Prostate gland (tissue), 2 donors: ENCODE results near the gene TMEM252. TPM values are rescaled to one million over a fixed set of nuclear protein-coding genes. Genes with fewer than 3 reads are reported as not detected.

ENCODE experiments used
- DNase-seq: peaks from one replicate; pipeline ENCODE4 v3.0.0-alpha.2; 2019; ENCODE audit warnings: low spot score
- H3K27ac ChIP-seq, 2 donors: fragments of 200-600 bp; sonication (generic); 2 replicates each; pipeline ENCODE4 v1.5.1; 2017 to 2019
- H3K27me3 ChIP-seq: fragments of 200-600 bp; sonication (generic); replicated peaks from 2 replicates; pipeline ENCODE4 v1.5.1; 2019; ENCODE audit not compliant: insufficient read depth
- H3K36me3 ChIP-seq, 2 donors: fragments of 200-600 bp; sonication (generic); 1 replicate in 1 of 2; 2 replicates in 1 of 2; pipeline versions ENCODE4 v1.5.1 to v1.8.1; 2017 to 2019
- H3K4me1 ChIP-seq: fragments of 200-600 bp; sonication (generic); replicated peaks from 2 replicates; pipeline ENCODE4 v1.5.1; 2019
- H3K4me3 ChIP-seq, 2 donors: fragments of 200-600 bp; sonication (generic); 2 replicates each; pipeline ENCODE4 v1.5.1; 2017 to 2019
- H3K9me3 ChIP-seq: fragments of 200-600 bp; sonication (generic); 2 replicates; pipeline ENCODE4 v1.5.1; 2017
- CTCF ChIP-seq, 4 experiments: fragments of 200-600 bp in 2 of 4; fragments of 450-650 bp in 2 of 4; sonication (generic) in 2 of 4; IDR thresholded peaks; 1 replicate in 3 of 4; 2 replicates in 1 of 4; pipeline ENCODE4 v1.5.1; 2016 to 2019; ENCODE audit warnings: antibody characterized with exemption in 4 of 4, mild to moderate bottlenecking in 2 of 4, moderate library complexity in 2 of 4
- POLR2A ChIP-seq: fragments of 450-650 bp; IDR thresholded peaks from one replicate; pipeline ENCODE4 v1.6.1; 2016; ENCODE audit warnings: antibody characterized with exemption, mild to moderate bottlenecking
- POLR2AphosphoS5 ChIP-seq: sonication (generic); formaldehyde crosslinking; IDR thresholded peaks from one replicate; pipeline ENCODE4 v1.6.1; 2017; ENCODE audit warnings: antibody characterized with exemption
- WGBS: methylation state at CpG from one replicate; pipeline ENCODE4 v1.1.5; 2018; 5-methylcytosine and 5-hydroxymethylcytosine counted together
- intact Hi-C: fragments of 100-400 bp; cut with DNase I; formaldehyde crosslinking; loops from one replicate; pipeline ENCODE4 v1.14.2; 2022
- total RNA-seq, 2 donors: library from RNA; depleted of rRNA; stranded (reverse); fragments of >200 nt; gene quantifications; one replicate each; pipeline ENCODE4 v1.1.0, GENCODE V29; 2016

Gene TMEM252
- total RNA-seq, 2 donors from 2014 or later: not detected

GRCh38 chr9:68532131-68532530 lies 8.6 kb downstream of the TMEM252 start:
- no peak overlapping the region for H3K27ac ChIP-seq
- TF ChIP-seq POLR2AphosphoS5 (no peak), POLR2A (no peak), CTCF (IDR thresholded peaks at IDR 0.05) (no peak)
- WGBS: 85% methylated on average over 4 of the region's 4 CpGs

GRCh38 chr9:68530618-68531017 lies 10.1 kb downstream of the TMEM252 start:
- Histone ChIP-seq H3K4me3 (no peak overlapping the region), H3K4me1 (no peaks in the 10 kb centered on the region), H3K27me3 (no peaks in the 10 kb centered on the region), H3K36me3 (no peaks in the 10 kb centered on the region), H3K27ac (peak overlapping the region in 1 of 2 donors; percentile 5), H3K9me3 (no peaks in the 10 kb centered on the region)
- WGBS: 44% methylated on average over 7 of the region's 7 CpGs
- TF ChIP-seq CTCF (IDR thresholded peaks at IDR 0.05) (no peak), POLR2A (no peak), POLR2AphosphoS5 (no peak)
- intact Hi-C loops: no loop called here
- DNase-seq: no peak

More at GRCh38 chr9:68532131-68532530, 8.6 kb downstream of the TMEM252 start:
- no peak for DNase-seq
- H3K36me3 ChIP-seq: no peaks in the 10 kb centered on the region
- H3K27me3 ChIP-seq: no peaks in the 10 kb centered on the region
- H3K4me1 ChIP-seq: no peaks in the 10 kb centered on the region
- no peaks in the 10 kb centered on the region for H3K9me3 ChIP-seq
- H3K4me3 ChIP-seq: no peak overlapping the region
- intact Hi-C loops: no loop called here

- H3K4me3 ChIP-seq: no peak overlapping the region
- no peaks in the 10 kb centered on the region for H3K9me3 ChIP-seq
- 54% methylated on average over 4 of the region's 4 CpGs for WGBS
- H3K4me1 ChIP-seq: no peaks in the 10 kb centered on the region
- DNase-seq: no peak
- no peaks in the 10 kb centered on the region for H3K27me3 ChIP-seq
- intact Hi-C loops: no loop called here
- TF ChIP-seq POLR2A: no peak
- no peak for TF ChIP-seq POLR2AphosphoS5
- no peak for TF ChIP-seq CTCF (IDR thresholded peaks at IDR 0.05)
- no peaks in the 10 kb centered on the region for H3K36me3 ChIP-seq
- H3K27ac ChIP-seq: no peak overlapping the region
These were observed 17.2 kb downstream of the TMEM252 start for GRCh38 chr9:68523367-68523936.

- intact Hi-C loops: no loop called here
These were observed 17.7 kb downstream of the TMEM252 start for GRCh38 chr9:68522954-68523353.

More at GRCh38 chr9:68522954-68523353, 17.7 kb downstream of the TMEM252 start:
- no peaks in the 10 kb centered on the region for H3K36me3 ChIP-seq
- DNase-seq: no peak
- H3K27me3 ChIP-seq: no peaks in the 10 kb centered on the region
- WGBS: 77% methylated on average over 3 of the region's 3 CpGs
- H3K9me3 ChIP-seq: no peaks in the 10 kb centered on the region
- no peaks in the 10 kb centered on the region for H3K4me1 ChIP-seq
- H3K4me3 ChIP-seq: no peak overlapping the region
- no peak overlapping the region for H3K27ac ChIP-seq
- TF ChIP-seq POLR2A: no peak
- TF ChIP-seq POLR2AphosphoS5: no peak
- TF ChIP-seq CTCF (IDR thresholded peaks at IDR 0.05): no peak
